HS-5 (cell line): ENCODE results near the gene BLOC1S3.
"Not testable (repeated sequence)": the region's sequence is repeated elsewhere in the genome, so short reads cannot be mapped to it uniquely, and the experiment has no call there.

Experiments
- DNase-seq: peaks from one replicate; pipeline ENCODE4 v3.0.0-alpha.2; 2012; ENCODE audit warnings: low read depth

BLOC1S3 gene

GRCh38 chr19:45224645-45225044, 46.1 kb downstream of the BLOC1S3 start:
- DNase-seq = no peak

GRCh38 chr19:45229056-45229455, 50.5 kb downstream of the BLOC1S3 start:
- DNase-seq = not testable (repeated sequence)
